ENCODE results near the gene TNRC6A.
"Not testable (repeated sequence)": the region's sequence is repeated elsewhere in the genome, so short reads cannot be mapped to it uniquely, and the experiment has no call there.

TNRC6A gene

GRCh38 chr16:24728891-24729242, 584 bp upstream of the TNRC6A start:
- DNase-seq = no peak

DNA sequence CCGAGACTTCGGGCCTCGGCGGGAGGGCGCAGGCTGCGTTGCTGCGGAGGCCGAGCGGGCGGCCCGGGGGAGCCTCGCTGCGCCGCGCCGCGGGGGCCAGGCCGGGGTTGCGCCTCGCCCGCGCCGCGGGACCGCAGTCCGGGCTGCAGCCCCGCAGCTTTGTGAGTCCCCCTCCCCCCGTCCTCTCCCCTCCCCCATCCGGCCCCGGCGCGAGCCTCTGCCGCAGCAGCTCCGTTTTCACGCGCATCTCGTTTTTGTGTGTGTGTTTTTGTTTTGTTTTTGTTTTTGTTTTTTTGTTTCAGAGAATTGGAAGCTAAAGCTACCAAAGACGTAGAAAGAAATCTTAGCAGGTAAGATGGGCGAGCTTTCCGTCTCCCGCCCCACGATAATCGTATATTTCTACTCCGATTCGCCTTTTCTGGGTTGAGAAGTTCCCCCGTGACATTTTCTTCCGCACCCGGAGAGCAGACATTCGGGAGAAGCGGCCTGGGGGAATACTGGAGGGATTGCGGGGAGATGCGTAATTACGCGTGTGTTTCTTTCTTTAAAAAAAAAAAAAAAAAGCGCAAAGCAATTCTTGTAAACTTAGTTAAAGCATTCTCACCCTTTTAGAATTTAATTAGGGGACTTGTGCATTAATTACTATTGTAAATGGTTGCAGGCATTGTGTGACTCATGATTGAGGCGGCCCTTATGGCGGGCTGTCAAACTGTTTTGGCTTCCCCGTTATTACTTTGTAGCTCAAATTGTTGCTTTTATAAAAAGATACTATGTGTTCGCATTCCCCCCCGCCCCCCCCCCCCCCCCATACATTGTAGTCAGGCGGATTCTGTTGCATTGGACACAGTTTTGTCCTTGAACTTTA, 732 bp downstream of the TNRC6A start:
- peak; percentile 6 to 35 for DNase-seq

DNA sequence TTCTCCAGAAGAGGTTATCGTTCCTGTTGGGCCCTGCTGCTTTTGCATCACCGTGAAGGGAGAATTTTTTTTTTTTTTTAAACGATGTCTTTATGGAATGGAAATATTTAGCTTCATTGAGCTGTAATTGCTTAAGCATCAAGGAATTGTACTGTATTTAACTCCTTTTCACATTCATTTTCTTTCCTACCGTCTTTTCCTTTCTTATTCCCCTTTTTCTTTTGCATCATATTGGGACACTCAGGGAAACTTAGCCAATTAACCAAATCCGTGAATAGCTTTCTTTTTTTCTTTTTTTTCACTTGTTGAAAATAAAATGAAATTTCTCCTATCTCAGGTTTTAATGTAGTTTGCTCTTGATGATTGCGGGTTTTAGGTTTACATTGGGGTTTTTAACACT, 1.5 kb downstream of the TNRC6A start:
- no peak for DNase-seq

DNA sequence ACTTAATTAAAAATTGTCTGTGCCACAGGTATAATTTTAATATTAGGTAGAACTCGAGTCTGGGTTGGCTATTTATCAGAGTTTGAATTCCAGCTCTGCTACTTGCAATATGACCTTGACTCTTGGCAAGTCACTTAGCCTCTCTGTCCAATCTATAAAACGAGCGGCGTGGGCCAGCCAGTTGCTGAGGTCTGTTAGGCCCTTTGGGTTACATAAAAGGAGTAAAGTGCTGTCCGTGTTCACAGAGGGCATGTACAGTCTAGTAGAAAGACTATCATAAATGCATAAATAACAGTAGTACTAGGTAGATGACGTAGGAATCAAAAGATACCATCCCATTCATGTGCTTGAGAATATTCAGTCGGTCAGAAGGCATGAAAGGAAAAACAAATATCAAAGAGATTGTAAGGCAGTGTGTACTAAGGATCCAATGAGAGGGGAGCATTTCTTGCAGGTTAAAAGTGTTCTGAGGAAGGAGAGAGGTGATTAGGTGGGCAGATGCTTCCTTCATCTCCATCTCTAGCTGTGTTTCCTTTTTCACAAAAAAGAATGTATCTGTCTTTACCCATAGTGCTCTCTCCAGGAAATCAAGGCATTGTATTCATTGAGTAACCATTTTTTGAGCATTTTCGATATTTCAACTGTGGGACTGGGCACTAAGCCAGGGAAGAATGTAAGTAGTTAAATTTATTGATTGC, 2.4 kb downstream of the TNRC6A start:
- no peak for DNase-seq

DNA sequence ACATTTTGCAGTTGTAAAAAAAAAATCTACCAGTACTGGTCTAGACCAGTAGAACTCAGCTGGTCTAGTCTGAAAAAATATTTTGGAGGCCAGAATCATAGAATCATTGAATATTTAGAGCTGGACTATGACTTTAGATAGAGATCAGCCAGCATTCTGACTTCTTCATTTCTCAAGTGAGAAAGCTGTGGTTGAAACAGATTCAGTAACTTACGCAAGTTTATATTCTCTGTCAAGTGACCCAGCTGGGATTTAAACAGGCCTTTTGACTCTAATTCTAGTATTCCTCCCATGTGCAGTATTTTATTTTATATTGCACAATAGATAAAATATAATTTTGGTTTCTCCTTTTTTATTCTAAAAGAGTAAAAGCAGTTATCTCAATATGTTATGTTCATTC, 4.9 kb downstream of the TNRC6A start:
- DNase-seq = no peak

DNA sequence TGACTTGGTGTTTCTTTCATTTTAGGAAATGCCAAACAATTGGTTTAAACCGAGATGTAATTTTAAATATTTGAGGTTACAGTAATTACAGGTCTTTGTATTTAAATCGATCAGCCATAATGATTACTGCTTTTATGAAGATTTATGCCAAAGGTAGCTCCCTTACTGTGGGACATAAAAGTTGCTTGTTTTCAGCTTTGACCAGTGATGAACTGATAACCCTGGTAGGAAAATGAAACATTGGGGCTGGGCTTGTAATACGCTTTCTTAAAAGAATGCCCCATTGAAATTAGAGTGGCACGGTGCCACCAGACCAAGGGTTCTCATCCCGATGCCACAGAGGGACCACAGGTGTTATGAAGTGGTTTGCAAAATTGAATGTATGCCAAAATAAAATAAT, 7.3 kb downstream of the TNRC6A start:
- DNase-seq = no peak

GRCh38 chr16:24737391-24737871, 8.0 kb downstream of the TNRC6A start:
- no peak for DNase-seq

DNA sequence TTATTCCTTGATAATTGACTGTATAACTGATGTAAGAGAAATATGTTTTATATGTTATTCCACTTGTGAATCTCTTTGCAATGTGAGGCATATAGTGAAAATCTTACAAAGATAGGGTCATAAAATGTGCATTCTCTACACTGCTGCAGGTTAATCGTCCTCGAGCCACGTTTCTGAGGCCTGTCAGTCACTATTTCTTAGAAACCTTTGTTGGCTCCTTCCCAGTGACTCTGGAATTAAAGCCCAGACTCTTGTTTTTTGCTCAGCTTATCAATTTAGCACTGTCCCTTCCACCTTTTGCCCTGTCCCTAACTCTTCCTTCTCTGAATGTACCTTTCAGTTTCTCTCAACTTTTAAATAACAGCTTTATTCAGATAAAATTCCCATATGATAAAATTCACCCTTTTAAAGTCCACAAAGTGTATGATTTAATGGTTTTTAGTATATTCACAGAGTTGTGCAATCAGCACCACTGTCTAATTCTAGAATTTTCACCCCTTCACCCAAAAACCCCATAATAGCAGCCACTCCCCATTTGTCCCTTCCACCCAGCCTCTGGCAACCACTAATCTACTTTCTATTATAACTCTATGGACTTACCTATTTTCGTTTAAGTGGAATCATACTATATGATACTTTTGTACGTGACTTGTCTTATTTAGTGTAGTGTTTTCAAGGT, 8.6 kb downstream of the TNRC6A start:
- DNase-seq = no peak

DNA sequence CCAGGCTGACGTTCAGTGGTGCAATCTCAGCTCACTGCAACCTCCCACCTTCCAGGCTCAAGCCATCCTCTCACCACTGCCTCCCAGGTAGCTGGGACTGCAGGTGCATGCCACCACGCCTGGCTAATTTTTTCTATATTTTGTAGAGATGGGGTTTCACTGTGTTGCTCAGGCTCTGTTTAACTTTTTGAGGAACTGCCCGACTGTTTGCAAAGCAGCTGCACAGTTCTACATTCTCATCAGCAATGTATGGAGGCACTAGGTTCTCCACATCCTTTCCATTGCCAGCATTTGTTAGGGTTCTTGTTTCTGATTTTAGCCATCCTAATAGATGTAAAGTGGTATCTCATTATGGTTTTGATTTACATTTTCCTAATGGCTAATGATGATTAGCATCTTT, 9.4 kb downstream of the TNRC6A start:
- no peak for DNase-seq

DNA sequence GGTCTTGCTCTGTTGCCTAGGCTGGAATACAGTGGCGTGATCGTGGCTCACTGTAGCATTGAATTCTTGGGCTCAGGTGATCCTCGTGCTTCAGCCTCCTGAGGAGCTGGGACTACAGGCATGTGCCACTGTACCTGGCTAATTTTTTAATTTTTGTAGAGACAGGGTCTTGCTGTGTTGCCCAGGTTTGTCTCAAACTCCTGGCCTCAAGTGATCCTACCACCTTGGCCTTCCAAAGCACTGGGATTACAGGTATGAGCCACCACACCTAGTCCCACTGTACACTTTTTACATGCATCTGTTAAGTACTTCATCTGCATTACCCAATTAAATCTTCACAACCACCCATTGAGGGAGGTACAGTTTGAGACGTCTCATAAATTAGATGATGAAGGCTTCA, 12.4 kb downstream of the TNRC6A start:
- no peak for DNase-seq

GRCh38 chr16:24742610-24743009, 13.2 kb downstream of the TNRC6A start:
- DNase-seq = not testable (repeated sequence)

- DNase-seq = no peak
These were observed 15.9 kb downstream of the TNRC6A start for GRCh38 chr16:24745391-24745790.

- no peak for DNase-seq
These were observed 16.3 kb downstream of the TNRC6A start for GRCh38 chr16:24745791-24746190.

GRCh38 chr16:24747441-24747840, 18.0 kb downstream of the TNRC6A start:
- no peak for DNase-seq

DNA sequence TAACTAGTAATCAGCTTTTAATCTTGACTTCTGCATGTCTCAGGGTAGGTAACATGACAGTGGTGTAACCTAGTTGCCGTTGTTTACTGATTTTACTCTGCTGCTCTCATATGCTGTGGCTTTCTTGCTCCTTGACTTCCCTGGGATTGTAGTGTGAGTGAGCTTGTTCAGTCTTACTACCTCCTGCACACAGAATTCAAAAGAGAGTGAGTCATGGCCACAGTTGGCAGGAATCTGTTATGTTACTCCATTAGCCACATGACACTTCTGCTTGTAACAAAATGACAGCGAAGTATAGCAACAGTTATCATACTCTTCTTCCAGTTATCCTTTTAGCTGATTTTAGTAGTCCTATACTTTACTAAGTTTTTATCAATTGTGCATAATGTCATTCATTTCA, 18.8 kb downstream of the TNRC6A start:
- DNase-seq = no peak

GRCh38 chr16:24749310-24749709, 19.9 kb downstream of the TNRC6A start:
- DNase-seq = no peak

DNA sequence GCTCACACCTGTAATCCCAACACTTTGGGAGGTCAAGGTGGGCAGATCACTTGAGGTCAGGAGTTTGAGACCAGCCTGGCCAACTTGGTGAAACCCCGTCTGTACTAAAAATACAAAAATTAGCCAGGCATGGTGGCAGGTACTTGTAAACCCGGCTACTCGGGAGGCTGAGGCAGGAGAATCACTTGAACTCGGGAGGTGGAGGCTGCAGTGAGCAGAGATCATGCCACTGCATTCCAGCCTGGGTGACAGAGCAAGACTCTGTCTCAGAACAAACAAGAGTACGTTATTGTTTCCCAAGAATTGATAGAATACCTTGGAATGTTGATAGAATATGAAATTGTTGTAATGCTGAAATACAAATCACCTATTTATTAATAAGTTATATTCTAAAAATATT, 20.4 kb downstream of the TNRC6A start:
- not testable (repeated sequence) for DNase-seq

DNA sequence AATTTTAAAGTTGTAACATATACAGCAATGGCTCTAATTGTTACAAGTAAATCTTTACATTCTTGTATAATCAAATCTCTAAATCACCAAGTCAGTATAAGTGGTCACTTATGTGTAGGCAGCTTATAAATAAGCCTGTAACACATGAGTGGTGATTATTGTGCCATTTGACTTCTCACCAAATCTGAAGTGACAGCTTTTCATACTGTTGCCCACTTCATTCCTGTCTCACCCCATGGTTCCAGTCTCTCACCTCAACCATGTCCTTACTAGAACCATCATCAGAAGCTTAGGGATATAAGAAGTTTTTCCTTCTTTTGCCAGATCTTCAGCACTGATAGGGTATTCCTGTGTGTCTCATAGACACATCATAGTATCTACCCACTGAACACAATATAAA, 23.5 kb downstream of the TNRC6A start:
- DNase-seq = no peak

DNA sequence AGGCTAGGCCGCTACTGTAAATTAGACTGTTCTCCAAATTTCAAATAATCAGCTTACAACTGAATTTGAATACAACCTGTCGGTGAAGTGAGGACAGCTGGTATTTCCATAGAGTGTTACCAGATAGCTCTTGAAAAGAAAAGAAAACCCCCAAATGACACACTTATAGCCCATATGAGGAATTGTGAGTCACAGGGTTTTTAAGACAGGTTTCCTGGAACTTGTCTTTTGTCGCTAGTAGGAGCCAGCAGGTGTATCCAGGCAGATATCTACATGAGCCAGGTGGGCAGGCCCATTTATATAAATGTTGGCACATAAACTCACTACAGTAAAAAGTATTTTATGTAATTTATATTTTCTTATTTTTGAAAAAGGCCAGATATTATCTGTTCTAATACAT, 24.0 kb downstream of the TNRC6A start:
- no peak for DNase-seq

DNA sequence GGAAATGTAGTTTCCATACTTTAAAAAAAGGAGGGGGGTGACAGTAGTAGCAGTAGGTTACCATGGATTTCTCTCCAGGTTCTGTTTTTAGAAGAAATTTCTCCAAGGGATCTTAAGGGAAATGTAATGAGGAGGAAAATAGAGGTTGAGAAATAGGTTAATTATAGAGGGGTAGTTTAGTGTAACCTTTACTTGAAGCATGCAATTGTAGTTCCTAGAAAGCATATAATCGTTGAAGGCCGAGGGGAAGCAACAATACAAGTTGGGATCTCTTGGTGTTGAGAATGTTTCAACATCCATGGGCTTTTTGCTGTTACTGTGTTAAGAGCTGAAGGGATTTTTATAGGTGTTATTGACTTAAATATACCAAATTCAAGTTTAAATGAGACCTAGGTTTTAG, 25.1 kb downstream of the TNRC6A start:
- DNase-seq = no peak

DNA sequence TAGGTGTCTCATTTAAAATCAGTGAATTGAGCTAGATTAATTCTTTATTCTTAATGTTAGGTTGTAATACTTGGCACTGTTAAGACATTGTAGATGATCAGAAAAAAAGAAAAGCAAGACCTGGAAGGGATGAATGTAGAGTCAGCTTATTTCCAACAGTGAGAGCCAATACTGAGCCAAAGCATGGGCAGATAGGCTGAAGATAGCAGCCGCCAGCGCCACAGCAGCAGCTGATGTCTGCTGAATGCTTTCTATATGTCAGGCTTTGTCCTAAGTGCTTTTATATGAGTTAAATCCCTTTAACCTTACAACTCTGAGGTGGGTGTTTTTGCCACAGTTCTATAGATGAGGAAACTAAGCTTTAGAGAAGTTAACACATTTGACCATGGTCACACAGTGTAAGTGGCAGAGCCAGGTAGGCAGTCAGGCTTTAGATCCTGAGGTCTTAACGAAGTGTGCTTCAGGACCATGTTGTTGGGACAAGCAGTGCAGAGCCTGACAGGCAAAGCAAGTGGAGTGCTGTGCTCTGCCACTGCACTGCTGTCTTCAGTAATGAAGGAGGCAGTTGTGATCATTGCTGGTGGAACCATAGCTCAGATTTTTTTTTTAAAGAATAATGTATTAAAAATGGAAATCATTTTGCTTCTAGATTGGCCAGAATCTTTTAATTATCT, 25.9 kb downstream of the TNRC6A start:
- no peak for DNase-seq

GRCh38 chr16:24758373-24758772, 28.9 kb downstream of the TNRC6A start:
- DNase-seq = no peak

- no peak for DNase-seq
These were observed 29.6 kb downstream of the TNRC6A start for GRCh38 chr16:24759006-24759405.

Measured in CD4-positive, alpha-beta T cell treated with Interferon alpha-2 for 1 hour (primary cell).